K562 (cell line): ENCODE measurements around the gene RXYLT1. TPM values are rescaled to one million over a fixed set of nuclear protein-coding genes. Genes with fewer than 3 reads are reported as not detected.
A peak's percentile ranks its signal among the peaks of the same experiment; 100 is the strongest.

ENCODE experiments used
- ATAC-seq: fragments of 200-7000 bp; cut with Tn5 transposase; 3 replicates; pipeline ENCODE4 v1.9.1; 2020; ENCODE audit warnings: moderate library complexity
- BruUV-seq: library from RNA; stranded (reverse); fragments of 400-500 nt; replicated peaks from 2 replicates; lab custom pipeline; 2021; lab: Mats Ljungman, UMichigan
- CTCF ChIA-PET: fragments of 300-600 bp; formaldehyde crosslinking; extraction: SDS; loops from one replicate; lab custom pipeline; 2021; ENCODE audit warnings: low intra/inter-chr PET ratio; lab: Yijun Ruan, JAX
- POLR2A ChIA-PET: fragments of 300-600, 350-650 bp; sonication (Branson Sonifier 250); formaldehyde crosslinking; extraction: SDS; loops from one replicate; lab custom pipeline; 2021; ENCODE audit warnings: antibody characterized with exemption, inconsistent platforms; lab: Yijun Ruan, JAX
- DNase-seq, 4 experiments: peaks; one replicate each; pipeline versions ENCODE4 v3.0.0 to v3.0.0-alpha.2; 2011 to 2018; ENCODE audit warnings: low spot score in 3 of 4, mixed read lengths in 3 of 4; ENCODE audit errors: extremely low read depth in 1 of 4
- FAIRE-seq: peaks from 2 replicates; lab custom pipeline; 2011; peaks lifted over from hg19 to GRCh38; lab: Jason Lieb, UNC
- H2AFZ ChIP-seq: 2 replicates; pipeline ENCODE4 v1.6.0; 2011; ENCODE audit warnings: low read depth, low read length, control low read depth, inconsistent platforms
- H3K27ac ChIP-seq: fragments of 200-600 bp; 3 replicates; pipeline ENCODE4 v1.8.0; 2011; ENCODE audit warnings: low read depth, mild to moderate bottlenecking, control low read depth, inconsistent platforms, low read length, moderate library complexity, mixed read lengths; ENCODE audit errors: extremely low read depth
- H3K27me3 ChIP-seq, 2 experiments: fragments of 300-600 bp in 1 of 2; 2 replicates in 1 of 2; 3 replicates in 1 of 2; pipeline versions ENCODE4 v1.6.0 to v1.8.0; 2011; ENCODE audit warnings: inconsistent platforms in 2 of 2, low read length in 2 of 2, mild to moderate bottlenecking in 1 of 2, mixed read lengths in 1 of 2, moderate library complexity in 1 of 2; ENCODE audit not compliant: control insufficient read depth in 2 of 2, insufficient read depth in 2 of 2
- H3K36me3 ChIP-seq: fragments of 300-600 bp; 3 replicates; pipeline ENCODE4 v1.8.0; 2011; ENCODE audit warnings: mild to moderate bottlenecking, low read length, inconsistent platforms; ENCODE audit not compliant: control insufficient read depth, insufficient read depth
- H3K4me1 ChIP-seq, 2 experiments: fragments of 200-600 bp in 1 of 2; replicated peaks in 1 of 2; 2 replicates in 1 of 2; 3 replicates in 1 of 2; pipeline versions ENCODE4 v1.5.1 to v1.8.0; 2011; ENCODE audit warnings: inconsistent platforms in 2 of 2, low read length in 2 of 2, mild to moderate bottlenecking in 1 of 2, mixed read lengths in 1 of 2, moderate library complexity in 1 of 2; ENCODE audit not compliant: control insufficient read depth in 2 of 2, insufficient read depth in 2 of 2
- H3K4me2 ChIP-seq: 2 replicates; pipeline ENCODE4 v1.6.1; 2011; ENCODE audit warnings: low read length, control low read depth, inconsistent platforms, mixed read lengths; ENCODE audit not compliant: insufficient read depth
- H3K4me3 ChIP-seq: fragments of 200-600 bp; sonication (generic), shearing (Covaris generic); 2 replicates; pipeline ENCODE4 v1.5.1; 2016; ENCODE audit warnings: control low read depth, inconsistent platforms
- H3K79me2 ChIP-seq: fragments of 200-600 bp; 3 replicates; pipeline ENCODE4 v1.8.0; 2011; ENCODE audit warnings: low read length, inconsistent platforms; ENCODE audit not compliant: control insufficient read depth, insufficient read depth
- H3K9ac ChIP-seq, 2 experiments: 2 replicates each; pipeline versions ENCODE4 v1.6.0 to v1.6.1; 2011; ENCODE audit warnings: low read depth in 2 of 2, low read length in 2 of 2, control low read depth in 1 of 2, inconsistent platforms in 1 of 2, mild to moderate bottlenecking in 1 of 2, mixed read lengths in 1 of 2; ENCODE audit not compliant: insufficient read depth in 1 of 2
- H3K9me1 ChIP-seq: one replicate; pipeline ENCODE4 v1.6.0; 2011; ENCODE audit warnings: inconsistent platforms, mild to moderate bottlenecking, low read length, moderate library complexity; ENCODE audit not compliant: control insufficient read depth, insufficient read depth
- H3K9me3 ChIP-seq: replicated peaks from 2 replicates; pipeline ENCODE4 v1.5.1; 2011; ENCODE audit warnings: low read depth, low read length, inconsistent platforms; ENCODE audit not compliant: control insufficient read depth, insufficient read depth
- H4K20me1 ChIP-seq: replicated peaks from 2 replicates; pipeline ENCODE4 v1.6.1; 2011; ENCODE audit warnings: low read length, inconsistent platforms, mixed read lengths; ENCODE audit not compliant: control insufficient read depth, insufficient read depth
- BHLHE40 ChIP-seq: IDR thresholded peaks from 2 replicates; pipeline ENCODE4 v1.6.1; 2011; ENCODE audit warnings: low read length, improper control_type of control experiment
- CBX8 ChIP-seq: fragments of 200-600 bp; sonication (generic); IDR thresholded peaks from 2 replicates; pipeline ENCODE4 v1.6.1; 2012; ENCODE audit warnings: borderline replicate concordance, mixed run types, low read depth, mild to moderate bottlenecking, moderate library complexity, mixed read lengths, low read length, control low read depth, inconsistent platforms; ENCODE audit not compliant: poor library complexity, severe bottlenecking; ENCODE audit errors: extremely low read depth
- CCAR2 ChIP-seq: fragments of 200-400 bp; formaldehyde crosslinking; IDR thresholded peaks from 2 replicates; pipeline ENCODE4 v1.6.1; 2017; ENCODE audit warnings: mild to moderate bottlenecking, low read depth, low read length
- ESRRB ChIP-seq: fragments of 250-450 bp; sonication (Bioruptor Pico); IDR thresholded peaks from 2 replicates; pipeline ENCODE4 v1.5.0; 2020; ENCODE audit warnings: mild to moderate bottlenecking, moderate library complexity, borderline replicate concordance
- ETV5 ChIP-seq: sonication (generic); formaldehyde crosslinking; IDR thresholded peaks from 2 replicates; pipeline ENCODE4 v1.4.0; 2020; ENCODE audit warnings: low read depth, mild to moderate bottlenecking, missing genetic modification reagents
- L3MBTL2 ChIP-seq: fragments of 450-650 bp; IDR thresholded peaks from 2 replicates; pipeline ENCODE4 v1.6.1; 2016; ENCODE audit warnings: mild to moderate bottlenecking, moderate library complexity
- PTRF ChIP-seq: fragments of 450-650 bp; IDR thresholded peaks from 2 replicates; pipeline ENCODE4 v1.6.1; 2016; ENCODE audit warnings: mild to moderate bottlenecking, missing genetic modification characterization, missing compliant biosample characterization
- PTTG1 ChIP-seq: fragments of 450-650 bp; IDR thresholded peaks from 2 replicates; pipeline ENCODE4 v1.6.1; 2016; ENCODE audit warnings: low read depth, mild to moderate bottlenecking, missing genetic modification characterization, missing compliant biosample characterization
- SRSF7 ChIP-seq: fragments of 200-400 bp; formaldehyde crosslinking; optimal IDR thresholded peaks from 2 replicates; pipeline ENCODE3; 2017; ENCODE audit warnings: mild to moderate bottlenecking, low read depth, low read length
- ZNF121 ChIP-seq: sonication (generic); formaldehyde crosslinking; conservative IDR thresholded peaks from 2 replicates; pipeline ENCODE4 v1.8.0; 2022; ENCODE audit warnings: missing genetic modification reagents
- ZNF212 ChIP-seq: fragments of 450-650 bp; formaldehyde crosslinking; IDR thresholded peaks from 2 replicates; pipeline ENCODE4 v1.4.0; 2020; ENCODE audit warnings: mild to moderate bottlenecking
- ZNF408 ChIP-seq: fragments of 250-450 bp; sonication (Bioruptor Pico); IDR thresholded peaks from 2 replicates; pipeline ENCODE4 v1.4.0; 2020; ENCODE audit warnings: low read depth, mild to moderate bottlenecking, moderate library complexity
- WGBS: fragments of 100-300 bp; shearing (Covaris generic); methylation state at CpG from one replicate; pipeline ENCODE4 v1.1.6; 2016; ENCODE audit warnings: low coverage, mixed read lengths; ENCODE audit not compliant: insufficient coverage; ENCODE audit errors: missing lambda C conversion rate; 5-methylcytosine and 5-hydroxymethylcytosine counted together
- in situ Hi-C: fragments of 300-500 bp; cut with MboI; formaldehyde crosslinking; loops from 4 replicates; pipeline ENCODE4 v1.15.0; 2018; ENCODE audit warnings: inconsistent platforms, mixed read lengths
- intact Hi-C: fragments of 100-400 bp; cut with micrococcal nuclease; formaldehyde crosslinking; loops from 2 replicates; pipeline ENCODE4 v1.14.2; 2022
- polyA plus RNA-seq, 8 experiments: library from polyadenylated mRNA; depleted of rRNA in 4 of 8; stranded (reverse) in 5 of 8; unstranded in 3 of 8; fragments of >200 nt; fragmentation: Nextera tagmentation in 2 of 8; fragmentation: Illumina TruSeq in 1 of 8; extraction: Ambion mirVana in 2 of 8; extraction: Trizol in 1 of 8; gene quantifications; 2 replicates each; pipeline versions ENCODE4 v1.2.1 to v1.2.3, GENCODE V29; 2011 to 2014; ENCODE audit warnings: inconsistent platforms in 1 of 8, missing spikeins in 1 of 8
- total RNA-seq, 7 experiments: library from RNA; depleted of rRNA in 6 of 7; stranded (reverse); fragments of >200 nt in 6 of 7; fragmentation: Illumina TruSeq in 2 of 7; extraction: Trizol in 2 of 7; gene quantifications; 2 replicates each; pipeline versions ENCODE4 v1.2.1 to v1.2.3, GENCODE V29; 2011 to 2021; ENCODE audit warnings: low replicate concordance in 1 of 7
- TF ChIP-seq, protein P1 (sequence below): fragments of 450-650 bp; IDR thresholded peaks from 2 replicates; pipeline ENCODE4 v1.6.1; 2017; ENCODE audit warnings: antibody characterized with exemption
- TF ChIP-seq, protein P2 (sequence below): sonication (generic); formaldehyde crosslinking; IDR thresholded peaks from 2 replicates; pipeline ENCODE4 v1.8.0; 2023; ENCODE audit warnings: mild to moderate bottlenecking, missing genetic modification reagents

The RXYLT1 gene
- total and polyA plus RNA-seq, 9 of the 15 experiments (the other 6 are each of a cell fraction or from before 2014, with no cell fraction given), result 6.7 to 26.5 (median 20.9) TPM

DNA sequence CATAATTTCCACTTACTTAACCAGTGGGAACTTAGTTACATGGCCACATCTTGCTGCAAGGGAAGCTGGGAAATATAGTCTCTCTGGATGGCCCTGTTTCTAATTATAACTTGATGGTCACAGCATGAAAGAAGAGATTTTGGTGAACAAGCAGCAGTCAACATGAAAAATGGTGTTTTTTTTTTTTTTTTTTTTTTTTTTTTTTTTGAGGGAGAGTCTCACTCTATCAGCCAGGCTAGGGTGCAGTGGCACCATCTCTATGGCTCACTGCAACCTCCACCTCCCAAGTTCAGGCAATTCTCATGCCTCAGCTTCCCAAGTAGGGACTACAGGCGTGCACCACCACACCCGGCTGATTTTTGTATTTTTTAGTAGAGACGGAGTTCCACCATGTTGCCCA is 75.6 kb downstream of the RXYLT1 start (continued):
- TF ChIP-seq, protein P1, sequence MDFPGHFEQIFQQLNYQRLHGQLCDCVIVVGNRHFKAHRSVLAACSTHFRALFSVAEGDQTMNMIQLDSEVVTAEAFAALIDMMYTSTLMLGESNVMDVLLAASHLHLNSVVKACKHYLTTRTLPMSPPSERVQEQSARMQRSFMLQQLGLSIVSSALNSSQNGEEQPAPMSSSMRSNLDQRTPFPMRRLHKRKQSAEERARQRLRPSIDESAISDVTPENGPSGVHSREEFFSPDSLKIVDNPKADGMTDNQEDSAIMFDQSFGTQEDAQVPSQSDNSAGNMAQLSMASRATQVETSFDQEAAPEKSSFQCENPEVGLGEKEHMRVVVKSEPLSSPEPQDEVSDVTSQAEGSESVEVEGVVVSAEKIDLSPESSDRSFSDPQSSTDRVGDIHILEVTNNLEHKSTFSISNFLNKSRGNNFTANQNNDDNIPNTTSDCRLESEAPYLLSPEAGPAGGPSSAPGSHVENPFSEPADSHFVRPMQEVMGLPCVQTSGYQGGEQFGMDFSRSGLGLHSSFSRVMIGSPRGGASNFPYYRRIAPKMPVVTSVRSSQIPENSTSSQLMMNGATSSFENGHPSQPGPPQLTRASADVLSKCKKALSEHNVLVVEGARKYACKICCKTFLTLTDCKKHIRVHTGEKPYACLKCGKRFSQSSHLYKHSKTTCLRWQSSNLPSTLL, result no peak
- TF ChIP-seq ETV5 (CRISPR knock-in tag) (no peak), PTTG1 (tag) (no peak), BHLHE40 (no peak), L3MBTL2 (no peak)
- TF ChIP-seq, all 486 proteins: peak for 0

DNA sequence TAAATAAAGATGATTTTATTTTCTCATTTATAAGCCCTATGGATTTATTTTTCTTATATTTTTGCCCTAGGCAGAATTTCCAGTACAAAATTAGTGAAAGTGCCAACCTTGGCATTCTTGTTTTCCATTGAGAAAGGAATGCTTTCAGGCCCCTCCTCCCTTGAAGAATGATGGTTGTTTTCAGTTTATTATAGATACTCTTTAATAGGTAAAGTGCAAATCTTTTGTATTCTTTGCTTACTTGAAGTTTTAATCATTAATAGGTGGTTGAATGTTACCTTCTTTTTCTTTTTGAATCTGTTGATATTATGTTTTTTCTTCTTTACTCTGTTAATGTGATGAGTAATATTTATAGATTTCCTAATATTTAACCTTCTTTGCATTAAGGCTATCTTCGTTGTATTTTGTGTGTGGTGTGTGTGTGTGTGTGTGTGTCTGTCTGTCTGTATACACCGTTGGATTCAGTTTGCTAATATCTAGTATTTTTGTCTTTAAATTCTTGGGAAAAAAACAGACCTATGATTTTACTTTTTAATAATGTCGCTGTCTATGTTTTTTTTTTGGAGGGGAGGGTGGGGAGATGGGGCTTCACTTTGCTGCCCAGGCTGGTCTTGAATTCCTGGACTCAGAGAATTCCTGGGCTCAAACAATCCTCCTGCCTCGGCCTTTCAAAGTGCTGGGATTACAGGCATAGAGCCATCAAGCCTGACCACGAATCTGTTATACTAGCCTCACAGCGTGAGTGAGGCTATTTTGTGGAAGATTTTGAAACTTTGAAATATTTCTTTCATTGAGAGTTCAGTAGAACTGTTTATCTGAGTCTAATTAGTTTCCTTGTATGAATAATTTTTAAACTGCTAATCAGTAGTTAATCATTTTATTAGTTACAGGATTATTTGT is 78.3 kb downstream of the RXYLT1 start:
- POLR2A ChIA-PET, result no interaction called here
- WGBS, result 2% methylated on average over 6 of the region's 6 CpGs
- no peak for ATAC-seq
- TF ChIP-seq PTRF, result no peak
- TF ChIP-seq CBX8, result no peak
- TF ChIP-seq ZNF408 (CRISPR knock-in tag), result no peak
- TF ChIP-seq, protein P2, sequence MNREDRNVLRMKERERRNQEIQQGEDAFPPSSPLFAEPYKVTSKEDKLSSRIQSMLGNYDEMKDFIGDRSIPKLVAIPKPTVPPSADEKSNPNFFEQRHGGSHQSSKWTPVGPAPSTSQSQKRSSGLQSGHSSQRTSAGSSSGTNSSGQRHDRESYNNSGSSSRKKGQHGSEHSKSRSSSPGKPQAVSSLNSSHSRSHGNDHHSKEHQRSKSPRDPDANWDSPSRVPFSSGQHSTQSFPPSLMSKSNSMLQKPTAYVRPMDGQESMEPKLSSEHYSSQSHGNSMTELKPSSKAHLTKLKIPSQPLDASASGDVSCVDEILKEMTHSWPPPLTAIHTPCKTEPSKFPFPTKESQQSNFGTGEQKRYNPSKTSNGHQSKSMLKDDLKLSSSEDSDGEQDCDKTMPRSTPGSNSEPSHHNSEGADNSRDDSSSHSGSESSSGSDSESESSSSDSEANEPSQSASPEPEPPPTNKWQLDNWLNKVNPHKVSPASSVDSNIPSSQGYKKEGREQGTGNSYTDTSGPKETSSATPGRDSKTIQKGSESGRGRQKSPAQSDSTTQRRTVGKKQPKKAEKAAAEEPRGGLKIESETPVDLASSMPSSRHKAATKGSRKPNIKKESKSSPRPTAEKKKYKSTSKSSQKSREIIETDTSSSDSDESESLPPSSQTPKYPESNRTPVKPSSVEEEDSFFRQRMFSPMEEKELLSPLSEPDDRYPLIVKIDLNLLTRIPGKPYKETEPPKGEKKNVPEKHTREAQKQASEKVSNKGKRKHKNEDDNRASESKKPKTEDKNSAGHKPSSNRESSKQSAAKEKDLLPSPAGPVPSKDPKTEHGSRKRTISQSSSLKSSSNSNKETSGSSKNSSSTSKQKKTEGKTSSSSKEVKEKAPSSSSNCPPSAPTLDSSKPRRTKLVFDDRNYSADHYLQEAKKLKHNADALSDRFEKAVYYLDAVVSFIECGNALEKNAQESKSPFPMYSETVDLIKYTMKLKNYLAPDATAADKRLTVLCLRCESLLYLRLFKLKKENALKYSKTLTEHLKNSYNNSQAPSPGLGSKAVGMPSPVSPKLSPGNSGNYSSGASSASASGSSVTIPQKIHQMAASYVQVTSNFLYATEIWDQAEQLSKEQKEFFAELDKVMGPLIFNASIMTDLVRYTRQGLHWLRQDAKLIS (CRISPR knock-in tag), result no peak
- no peak for TF ChIP-seq SRSF7
- no peak for TF ChIP-seq ZNF212 (CRISPR knock-in tag)
- no peak for TF ChIP-seq ESRRB (CRISPR knock-in tag)
- TF ChIP-seq ZNF121 (CRISPR knock-in tag), result no peak
- no peak for TF ChIP-seq CCAR2

More for the DNA sequence above, 78.3 kb downstream of the RXYLT1 start:
- H3K27me3 ChIP-seq, result peaks cover 0 to 6% of the 10 kb centered on the region in 2 experiments; a peak in 2 of 5 replicates
- DNase-seq, result no peak
- no peaks in the 10 kb centered on the region for H3K4me1 ChIP-seq
- intact Hi-C loops, result no loop called here
- H3K36me3 ChIP-seq, result no peaks in the 10 kb centered on the region
- no TSS peak for BruUV-seq
- H4K20me1 ChIP-seq, result no peaks in the 10 kb centered on the region
- H3K27ac ChIP-seq, result no peak overlapping the region
- no peak overlapping the region for H3K4me3 ChIP-seq
- no peaks in the 10 kb centered on the region for H3K79me2 ChIP-seq
- H3K9me1 ChIP-seq, result no peaks in the 10 kb centered on the region
- no peaks in the 10 kb centered on the region for H3K9me3 ChIP-seq
- no peak overlapping the region for H2AFZ ChIP-seq
- CTCF ChIA-PET, result no interaction called here
- H3K9ac ChIP-seq, result no peak overlapping the region
- no peak overlapping the region for H3K4me2 ChIP-seq
- FAIRE-seq, result peak; percentile 42
- in situ Hi-C loops, result no loop called here
